Midbrain (tissue), 1 donor: Measurements from ENCODE around the gene SAPCD2.

Experiments used
- DNase-seq: peaks from one replicate; lab custom pipeline; 2025; lab: John Stamatoyannopoulos, UW

SAPCD2 gene

DNA sequence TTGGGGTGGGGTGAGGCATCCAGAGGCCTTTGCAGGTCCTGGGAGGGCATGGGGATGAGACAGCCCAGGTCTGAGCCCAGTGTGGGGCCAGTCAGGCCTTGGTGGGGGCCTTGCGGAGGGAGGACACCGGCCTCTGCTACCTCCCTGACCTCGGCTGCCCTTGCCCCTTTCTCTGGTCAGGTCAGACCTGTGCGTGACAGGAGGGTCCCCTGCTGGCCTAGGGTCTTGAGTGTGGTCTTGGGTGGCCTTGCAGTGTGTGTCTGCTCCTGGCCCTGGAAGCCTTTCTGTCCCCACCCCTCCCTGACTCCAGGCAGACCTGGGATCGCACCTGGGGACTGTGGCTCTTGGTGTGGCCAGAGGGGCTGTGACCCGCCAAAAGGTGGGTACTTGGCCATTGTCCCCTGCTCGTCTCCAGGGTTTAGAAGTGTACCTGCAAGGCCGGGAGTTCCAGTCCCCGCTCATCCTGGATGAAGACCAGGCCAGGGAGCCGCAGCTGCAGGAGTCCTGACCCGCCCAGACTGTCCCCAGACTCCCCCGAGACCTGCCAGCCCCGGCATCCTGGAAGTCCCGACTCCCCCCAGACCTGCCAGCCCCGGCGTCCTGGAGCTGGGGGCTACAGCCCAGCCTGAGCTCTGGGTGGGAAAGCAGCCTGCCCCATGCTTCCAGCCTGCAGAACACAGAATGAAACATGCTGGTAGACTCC, 12.0 kb upstream of the SAPCD2 start:
- DNase-seq: no peak

DNA sequence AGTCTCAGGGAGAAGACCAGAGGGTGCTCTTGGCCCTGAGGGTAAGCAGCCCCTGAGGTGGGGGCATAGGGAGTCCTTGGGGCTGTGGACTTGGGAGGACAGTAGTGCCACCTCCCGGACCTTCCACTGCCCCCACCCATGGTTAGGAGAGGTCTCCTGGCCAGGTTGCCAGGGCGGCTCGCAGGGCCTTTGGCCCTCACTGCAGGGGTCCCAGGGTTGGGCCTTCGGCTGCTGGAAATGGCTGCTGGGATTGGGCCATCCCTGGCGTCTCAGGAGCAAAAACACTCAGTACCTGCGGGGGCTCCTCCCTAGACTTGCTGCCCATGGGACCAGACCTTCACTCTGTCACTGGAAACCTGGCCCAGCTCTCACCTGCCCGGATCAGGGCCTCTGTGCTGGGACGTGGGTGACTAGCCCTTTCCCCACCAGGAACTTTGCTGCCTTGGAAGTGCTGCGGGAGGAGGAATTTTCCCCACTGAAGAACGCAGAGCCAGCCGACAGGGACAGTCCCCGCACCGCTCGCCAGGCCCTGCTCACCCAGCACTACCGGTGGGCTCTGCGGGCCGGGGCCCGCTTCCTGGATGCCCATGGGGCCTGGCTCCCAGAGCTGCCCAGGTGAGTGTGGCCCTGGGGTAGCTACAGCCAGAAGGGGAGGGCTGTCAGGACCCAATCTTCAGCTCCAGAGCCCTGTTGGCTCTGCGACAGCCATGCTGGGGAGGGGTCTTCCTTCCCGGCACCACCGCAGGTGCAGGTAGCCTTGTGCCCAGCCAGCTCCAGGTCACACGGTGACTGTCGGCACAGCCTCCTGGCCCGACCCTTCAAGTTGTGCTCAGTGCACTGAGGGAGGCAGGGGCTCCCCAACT, 10.1 kb upstream of the SAPCD2 start:
- DNase-seq: no peak

DNA sequence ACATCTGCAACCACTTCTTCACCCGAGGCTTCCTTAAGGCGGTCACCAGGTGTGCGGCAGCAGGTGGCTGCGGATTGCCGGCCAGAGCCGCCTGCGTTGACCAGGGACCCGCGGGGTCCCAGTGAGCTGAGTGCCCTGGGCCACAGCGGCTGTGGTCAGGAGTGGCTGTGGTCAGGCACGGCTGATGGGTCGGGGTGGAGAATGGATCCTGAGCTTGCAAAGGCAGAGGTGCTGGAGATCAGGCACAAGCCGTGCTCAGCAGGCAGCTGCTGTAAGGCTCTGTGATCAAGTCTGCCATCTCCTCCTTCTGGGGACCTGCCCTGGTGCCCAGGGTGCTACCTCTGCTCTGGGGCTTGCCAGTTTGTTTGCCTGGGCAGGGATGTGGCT, 9.0 kb upstream of the SAPCD2 start:
- no peak for DNase-seq

DNA sequence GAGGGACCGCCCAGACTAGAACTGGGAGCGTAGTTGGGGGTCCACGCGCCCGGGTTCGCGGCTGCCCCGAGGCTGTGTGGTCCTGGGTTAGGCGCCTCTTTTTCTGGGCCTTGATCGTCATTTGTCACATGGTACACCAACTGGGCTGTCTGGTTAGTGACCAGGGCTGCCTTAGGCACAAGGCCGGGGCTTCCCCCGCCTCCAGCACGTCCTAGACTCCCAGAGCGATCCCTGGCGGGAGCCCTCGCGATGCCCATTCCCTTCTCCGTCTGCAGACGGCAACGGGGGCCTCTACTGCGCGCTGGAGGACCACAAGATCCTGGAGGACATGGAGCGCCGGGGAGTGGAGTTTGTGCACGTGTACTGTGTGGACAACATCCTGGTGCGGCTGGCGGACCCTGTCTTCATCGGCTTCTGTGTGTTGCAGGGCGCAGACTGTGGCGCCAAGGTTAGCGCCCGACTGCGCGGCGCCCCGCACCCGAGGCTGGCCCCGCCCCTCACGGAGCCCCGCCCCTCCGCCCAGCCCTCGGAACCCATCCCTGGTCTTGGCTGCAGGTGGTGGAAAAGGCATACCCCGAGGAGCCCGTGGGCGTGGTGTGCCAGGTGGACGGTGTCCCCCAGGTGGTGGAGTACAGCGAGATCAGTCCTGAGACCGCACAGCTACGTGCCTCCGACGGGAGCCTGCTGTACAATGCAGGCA, 8.5 kb upstream of the SAPCD2 start:
- DNase-seq: no peak

DNA sequence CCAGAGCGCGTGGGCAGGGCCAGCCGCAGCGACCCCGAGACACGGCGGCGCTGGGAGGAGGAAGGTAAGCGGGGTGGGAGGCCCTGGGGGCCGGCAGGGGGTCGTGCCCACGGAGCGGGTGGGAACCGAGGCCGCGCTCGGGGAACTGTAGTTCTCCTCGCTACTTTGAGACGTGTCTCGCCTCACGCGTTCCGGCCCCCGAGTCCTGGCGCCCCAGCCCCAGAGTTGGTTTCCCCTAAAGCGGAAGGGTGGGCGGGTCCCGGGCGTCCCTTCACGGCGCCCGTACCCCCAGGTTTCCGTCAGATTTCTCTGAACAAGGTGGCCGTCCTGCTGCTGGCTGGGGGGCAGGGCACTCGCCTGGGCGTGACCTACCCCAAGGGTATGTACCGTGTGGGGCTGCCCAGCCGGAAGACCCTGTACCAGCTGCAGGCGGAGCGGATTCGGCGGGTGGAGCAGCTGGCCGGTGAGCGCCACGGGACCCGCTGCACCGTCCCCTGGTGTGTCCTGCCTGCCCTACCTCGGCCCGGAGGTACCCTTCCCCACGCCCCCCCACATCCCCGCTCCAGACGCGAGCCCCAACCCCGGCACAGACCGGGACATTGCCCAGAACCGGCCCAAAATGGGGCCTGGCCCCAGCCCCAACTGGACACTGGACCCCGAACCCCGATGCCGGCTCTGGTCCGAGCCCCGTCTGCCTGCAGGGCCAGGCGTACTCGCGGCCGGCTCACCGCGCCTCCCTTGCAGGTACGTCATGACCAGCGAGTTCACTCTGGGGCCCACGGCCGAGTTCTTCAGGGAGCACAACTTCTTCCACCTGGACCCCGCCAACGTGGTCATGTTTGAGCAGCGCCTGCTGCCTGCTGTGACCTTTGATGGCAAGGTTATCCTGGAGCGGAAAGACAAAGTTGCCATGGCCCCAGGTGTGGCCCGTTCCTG, 7.7 kb upstream of the SAPCD2 start:
- DNase-seq: no peak

DNA sequence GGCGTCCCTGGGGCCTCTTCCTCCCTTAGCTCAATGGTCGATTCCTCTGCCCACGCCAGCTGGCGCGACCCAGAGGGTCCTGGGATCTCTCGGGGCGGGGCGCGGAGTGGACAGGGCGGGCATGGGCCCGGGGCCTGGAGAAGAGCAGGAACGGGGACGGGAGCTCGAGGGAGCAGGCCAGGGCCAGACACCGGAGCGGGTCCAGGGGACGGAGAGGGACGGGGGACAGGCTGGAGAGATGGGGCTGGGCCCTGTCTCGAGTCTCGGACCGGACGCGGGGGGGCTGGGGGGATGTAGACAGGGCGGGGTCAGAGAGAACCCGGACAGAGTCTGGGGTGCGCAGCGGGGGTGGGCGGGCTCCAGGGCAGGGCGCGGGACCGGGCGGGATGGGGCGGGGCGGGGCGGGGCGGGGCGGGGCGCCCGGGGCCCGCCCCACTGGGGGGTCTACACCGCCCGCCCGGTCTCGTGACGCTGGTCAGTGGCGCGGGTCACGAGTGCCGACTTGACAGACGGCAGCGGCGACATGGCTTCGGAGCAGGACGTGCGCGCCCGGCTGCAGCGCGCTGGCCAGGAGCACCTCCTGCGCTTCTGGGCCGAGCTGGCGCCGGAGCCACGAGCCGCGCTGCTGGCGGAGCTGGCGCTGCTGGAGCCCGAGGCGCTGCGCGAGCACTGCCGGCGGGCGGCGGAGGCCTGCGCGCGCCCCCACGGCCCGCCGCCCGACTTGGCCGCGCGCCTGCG, 6.8 kb upstream of the SAPCD2 start, which contains the start of gene UAP1L1:
UAP1L1 (plus strand) TSS at position 508 of the 738 bp plus-strand sequence; CDS start at position 524, 16 bp downstream.
- DNase-seq: peak; percentile 81

DNA sequence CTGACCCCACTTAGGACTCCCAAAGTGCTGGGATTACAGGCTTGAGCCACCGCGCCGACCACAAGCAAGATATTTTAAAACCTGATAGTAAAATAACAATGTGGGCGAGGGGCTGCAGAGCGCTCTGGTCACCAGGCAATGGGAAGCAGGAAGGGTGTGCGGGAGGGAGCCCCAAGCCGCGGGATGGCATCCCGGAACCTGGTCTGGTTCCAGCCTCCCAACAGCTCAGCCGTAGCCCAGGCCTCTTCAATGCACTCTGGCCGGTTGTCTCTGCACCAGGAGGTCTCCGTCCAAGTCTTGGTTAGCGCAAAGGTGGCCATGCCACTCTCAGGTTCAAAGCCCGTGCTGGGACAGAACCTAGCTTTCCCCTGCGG, 6.3 kb upstream of the SAPCD2 start:
- no peak for DNase-seq

DNA sequence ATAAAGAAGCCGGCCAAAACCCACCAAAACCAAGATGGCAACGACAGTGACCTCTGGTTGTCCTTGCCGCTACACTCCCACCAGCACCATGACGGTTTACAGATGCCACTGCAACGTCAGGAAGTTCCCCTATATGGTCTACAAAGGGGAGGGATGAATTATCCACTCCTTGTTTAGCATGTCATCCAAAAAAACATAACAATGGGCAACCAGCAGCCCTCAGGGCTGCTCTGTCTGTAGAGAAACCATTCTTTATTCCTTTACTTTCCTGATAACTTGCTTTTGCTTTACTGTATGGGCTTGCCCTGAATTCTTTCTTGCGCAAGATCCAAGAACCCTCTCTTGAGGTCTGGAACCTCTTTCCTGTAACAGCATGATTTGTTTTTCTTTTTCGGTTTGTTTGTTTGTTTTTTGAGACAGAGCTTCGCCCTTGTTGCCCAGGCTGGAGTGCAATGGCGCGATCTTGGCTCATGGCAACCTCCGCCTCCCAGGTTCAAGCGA, 5.0 kb upstream of the SAPCD2 start:
- DNase-seq: no peak

DNA sequence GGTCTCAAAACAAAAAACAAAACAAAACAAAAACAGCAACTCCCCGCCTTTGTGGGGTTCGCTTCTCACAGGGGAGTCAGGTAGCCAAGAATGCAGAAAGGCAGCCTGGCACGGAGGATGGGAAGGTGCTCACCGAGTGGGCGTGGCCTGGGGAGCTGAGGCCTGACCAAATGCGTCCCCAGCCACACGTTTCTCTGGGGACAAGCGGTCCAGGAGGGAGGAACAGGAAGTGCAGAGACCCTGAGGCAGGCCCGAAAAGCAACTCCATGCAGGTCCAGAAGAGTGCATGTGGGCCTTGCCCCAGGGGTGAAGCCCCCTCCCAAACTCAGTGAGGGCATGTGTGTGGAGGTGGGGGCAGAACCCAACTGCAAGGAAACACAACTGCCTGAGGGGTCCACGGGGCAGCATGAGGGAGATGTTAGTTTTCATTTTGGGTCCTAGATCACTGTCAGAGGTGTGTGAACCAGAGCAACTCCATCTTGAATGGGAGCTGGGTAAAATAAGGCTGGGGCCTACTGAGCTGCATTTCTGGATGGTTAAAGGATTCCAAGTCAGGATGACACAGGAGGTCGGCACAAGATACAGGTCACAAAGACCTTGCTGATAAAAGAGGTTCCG, 4.4 kb upstream of the SAPCD2 start:
- DNase-seq: no peak

DNA sequence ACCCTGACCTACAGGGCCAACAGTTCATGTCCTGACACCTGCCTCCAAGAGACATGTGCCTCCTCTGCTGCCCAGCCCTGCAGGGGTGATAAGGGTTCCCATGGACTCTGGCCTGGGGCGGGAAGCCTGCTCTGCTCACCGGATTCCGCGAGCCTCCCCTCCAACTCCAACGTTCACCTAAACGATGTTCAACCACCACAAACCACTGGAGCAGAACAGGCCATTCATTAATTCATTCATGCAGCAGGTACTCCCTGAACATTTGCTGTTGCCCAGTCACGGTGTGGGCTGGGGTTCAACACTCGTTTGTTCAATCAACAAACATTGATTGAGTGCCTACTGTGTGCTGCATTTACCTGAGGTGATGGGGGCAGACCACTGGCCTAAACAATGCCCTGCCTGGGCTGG, 3.6 kb upstream of the SAPCD2 start:
- no peak for DNase-seq

DNA sequence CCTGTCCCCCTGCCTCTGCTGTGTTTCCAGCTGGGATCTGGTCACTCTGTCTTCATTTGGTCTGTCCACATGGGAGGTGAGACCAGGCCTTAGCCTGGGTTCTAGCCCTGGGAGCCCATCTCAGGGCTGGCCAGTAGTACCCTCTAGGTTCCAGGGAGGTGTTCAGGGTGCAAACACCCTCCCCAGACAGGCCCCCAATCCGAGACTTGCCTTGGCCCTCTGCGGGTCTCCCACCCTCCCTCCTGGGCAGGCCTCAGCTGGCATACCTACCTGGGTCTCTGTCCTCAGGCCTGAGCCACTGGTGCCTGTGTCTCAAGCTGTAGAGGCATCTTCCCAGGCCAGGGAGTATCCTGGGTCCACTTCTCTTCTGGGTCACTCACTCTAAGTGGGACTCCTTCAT, 925 bp upstream of the SAPCD2 start:
- no peak for DNase-seq

DNA sequence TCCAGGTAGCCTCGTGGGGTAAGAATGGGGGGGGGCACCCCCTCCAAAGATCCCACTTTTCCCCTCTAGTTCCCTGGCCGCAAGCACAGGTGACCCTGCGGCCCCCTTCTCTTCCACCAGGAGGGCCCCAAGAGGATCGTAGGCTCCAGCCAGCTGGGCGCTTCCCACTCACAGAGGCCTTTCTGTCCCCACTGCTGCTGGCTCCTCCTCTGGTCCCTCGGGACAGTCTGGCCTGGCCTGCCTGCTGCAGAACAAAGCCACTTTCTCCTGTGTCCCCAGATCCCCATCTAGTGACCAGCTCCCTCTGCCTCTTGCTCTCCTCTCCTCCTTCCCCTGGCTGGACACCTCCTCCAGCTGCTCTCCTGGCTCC, 534 bp upstream of the SAPCD2 start:
- peak; percentile 81 for DNase-seq

DNA sequence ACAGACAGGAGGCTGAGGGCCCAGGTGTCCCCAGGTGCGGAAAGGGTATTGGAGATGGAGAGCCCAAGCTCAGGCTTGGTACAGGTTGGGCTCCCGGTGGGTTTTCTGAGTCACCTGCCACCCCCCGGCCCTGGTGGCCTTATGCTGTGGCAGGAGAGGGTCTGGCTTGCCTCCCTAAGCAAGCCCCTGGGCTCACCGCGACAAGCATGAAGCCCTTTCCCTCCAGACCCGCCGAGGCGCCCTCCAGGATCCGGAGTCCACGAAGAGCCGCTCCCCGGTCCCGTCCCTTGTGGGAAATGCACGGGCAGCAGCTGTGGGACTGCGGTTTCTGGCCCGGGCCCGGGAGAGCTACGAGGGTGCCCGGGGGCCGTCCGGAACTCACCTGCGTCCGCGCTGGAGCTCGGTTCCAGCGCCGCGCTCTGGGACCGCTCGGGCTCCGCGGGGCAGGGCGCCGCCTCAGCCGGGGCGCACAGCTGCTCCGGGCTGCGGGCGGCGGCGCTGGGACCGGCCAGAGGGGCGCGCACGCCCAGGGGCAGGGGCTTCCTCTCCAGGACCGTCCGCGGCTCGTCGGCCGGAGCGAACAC, 757 bp downstream of the SAPCD2 start:
- no peak for DNase-seq

DNA sequence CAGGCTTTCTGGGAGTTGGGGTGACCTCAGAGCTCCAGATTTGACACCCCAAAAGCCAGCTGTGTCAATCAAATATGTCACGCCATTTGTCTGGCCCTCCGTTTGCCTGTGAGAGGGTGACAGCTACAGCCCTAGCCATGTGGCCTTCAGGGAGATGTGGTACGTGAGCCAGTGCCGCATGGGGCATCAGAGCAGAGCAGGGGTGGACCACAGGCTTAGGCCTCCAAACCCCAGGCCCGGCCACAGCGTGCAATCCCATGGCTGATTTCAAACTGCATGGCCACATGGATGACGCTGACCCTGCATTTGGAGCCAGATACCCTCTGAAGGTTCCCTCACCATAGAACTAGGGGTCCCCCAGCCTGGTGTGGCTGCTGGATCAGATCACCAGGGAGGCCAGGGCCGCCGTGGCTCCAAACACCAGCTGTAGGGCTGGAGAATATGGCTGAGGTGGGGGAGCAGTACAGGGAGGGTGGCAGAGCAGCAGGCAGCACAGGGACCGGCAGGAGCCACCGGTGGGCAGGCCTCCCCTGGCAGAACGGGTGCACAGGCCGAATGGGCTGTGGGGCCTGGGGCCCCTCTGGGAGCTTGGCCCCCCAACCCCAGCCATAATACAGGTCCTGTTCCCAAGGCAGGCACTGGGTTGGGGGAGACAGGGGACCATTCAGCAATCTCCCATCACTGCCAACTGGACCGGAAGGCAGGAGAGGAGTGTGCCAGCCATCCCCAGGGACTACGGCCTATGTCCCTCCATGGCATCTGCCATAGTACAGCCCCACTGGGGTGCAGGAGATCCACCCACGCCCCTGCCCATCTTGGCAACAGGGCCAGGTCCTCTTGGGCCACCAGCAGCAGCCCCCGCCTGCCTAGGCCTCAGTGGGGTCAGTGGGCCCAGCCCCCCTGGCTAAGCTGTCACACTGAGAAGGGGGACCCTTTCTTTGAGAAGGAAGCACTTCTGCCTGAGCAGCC, 1.5 kb downstream of the SAPCD2 start:
- DNase-seq: no peak

DNA sequence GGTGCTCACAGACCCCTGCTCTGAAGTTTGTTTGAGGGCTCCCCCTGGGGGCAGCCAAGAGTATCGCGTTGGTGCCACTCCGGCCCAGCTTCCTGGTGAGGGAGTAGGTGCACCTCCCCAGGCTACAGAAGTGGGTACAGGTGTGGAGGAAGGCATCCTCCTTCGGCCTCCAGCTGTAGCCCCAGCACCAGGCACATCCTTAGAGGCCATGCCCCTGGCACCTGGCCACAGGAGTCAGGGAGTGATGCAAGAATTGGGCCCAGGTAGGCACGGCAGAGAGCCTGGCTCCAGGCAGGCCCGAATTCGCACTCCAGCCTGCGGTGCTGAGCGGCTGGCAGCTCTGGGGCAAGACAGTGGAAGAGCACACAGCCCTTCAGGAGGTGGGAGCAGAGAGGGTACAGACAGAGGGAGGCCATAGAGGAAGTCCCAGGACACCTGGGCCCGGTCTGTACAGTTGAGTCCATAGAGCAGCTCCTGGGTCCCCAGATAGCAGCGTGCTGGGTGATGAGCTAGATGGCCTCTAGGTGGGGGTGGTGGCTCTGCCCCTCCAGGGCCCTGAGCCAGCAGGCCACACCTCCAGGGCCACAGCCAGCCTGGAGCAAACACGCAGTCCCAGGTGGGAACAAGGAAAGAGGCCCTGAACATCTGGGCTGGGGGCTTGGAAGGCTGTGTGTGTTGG, 2.4 kb downstream of the SAPCD2 start:
- DNase-seq: peak; percentile 83

DNA sequence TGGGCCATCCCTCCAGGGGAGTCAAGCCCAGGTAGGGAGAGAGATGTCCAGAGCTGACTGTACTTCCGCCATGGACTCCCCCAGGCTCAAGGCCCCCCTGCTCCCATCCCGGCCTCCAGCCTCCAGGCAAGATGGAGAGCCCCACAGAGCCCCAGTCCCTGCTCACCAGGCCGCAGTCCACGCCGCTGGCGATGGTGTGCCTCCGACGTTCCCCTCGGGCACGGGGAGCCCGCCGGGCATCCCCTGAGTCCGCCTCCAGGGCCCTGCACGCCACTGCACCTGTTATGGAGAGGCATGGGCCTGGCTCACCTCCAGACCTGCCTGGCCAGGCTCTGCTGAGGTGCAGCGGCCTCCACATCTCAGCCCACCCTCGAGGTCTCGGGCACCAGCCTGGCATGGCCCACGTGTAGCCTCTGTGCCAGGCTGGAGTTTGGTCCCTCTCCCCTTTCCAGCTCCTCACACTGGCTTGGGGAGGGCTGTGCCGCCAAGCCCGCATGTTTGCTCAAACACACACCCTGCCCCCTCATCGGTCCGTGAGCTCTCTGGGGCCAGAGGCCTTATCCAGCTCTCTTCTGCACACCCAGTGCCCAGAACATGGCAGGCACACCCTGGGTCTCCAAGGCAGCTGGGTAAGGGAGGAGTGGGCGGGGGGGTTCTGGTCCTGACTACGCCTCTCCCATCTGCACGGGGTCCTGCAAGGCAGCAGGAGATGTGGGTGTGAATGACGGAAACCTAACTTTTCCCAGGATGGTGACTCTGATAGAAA, 4.1 kb downstream of the SAPCD2 start:
- no peak for DNase-seq

DNA sequence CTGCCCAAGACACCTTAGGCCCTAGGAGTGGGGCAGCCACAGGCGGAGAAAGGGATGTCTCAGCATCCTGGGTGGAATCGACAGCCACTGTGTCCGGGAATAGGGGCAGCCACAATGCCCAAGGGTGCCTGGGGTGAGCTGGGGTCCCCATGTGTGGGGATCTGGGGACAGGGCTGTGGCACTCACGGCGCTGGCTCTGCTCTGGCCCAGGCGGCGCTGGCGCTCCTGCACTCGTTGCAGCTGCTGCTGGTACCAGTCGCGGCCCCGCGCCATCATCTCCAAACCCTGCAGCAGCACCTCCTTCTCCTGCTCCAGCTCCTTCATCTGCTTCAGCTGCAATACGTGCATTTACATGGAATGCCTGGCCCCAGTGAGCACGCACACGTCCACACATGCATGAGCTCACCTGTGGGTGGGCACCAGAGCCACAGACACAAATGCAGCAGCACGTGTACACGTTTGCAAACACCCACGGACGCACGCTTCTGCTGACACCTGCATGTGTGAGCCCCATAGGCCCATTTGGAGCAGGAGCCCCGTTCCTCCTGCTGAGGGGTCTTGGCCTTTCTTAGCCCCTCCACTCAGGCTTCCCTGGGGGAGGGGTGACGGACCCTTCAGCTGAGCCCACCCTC, 4.9 kb downstream of the SAPCD2 start:
- no peak for DNase-seq
